Measurements from ENCODE around the gene COL4A4.

- TF ChIP-seq EP300 (IDR thresholded peaks at IDR 0.05): no peak
- no peak for TF ChIP-seq CTCF (IDR thresholded peaks at IDR 0.05)
- no peak for TF ChIP-seq POLR2AphosphoS5 (IDR thresholded peaks at IDR 0.05)
- TF ChIP-seq POLR2A (IDR thresholded peaks at IDR 0.05): no peak
Observed at GRCh38 chr2:227013330-227013729, 150.7 kb downstream of the COL4A4 start.
